RWPE2 (cell line): ENCODE results near the gene ATP2A1.
"Not testable (repeated sequence)": the region's sequence is repeated elsewhere in the genome, so short reads cannot be mapped to it uniquely, and the experiment has no call there.

Experiments
- ATAC-seq: fragments of 200-7000 bp; cut with Tn5 transposase; 3 replicates; pipeline ENCODE4 v1.9.1; 2021; ENCODE audit warnings: low read depth
- DNase-seq: peaks from one replicate; pipeline ENCODE4 v3.0.0-alpha.2; 2020; ENCODE audit warnings: low spot score
- H3K27ac ChIP-seq: fragments of 450-650 bp; 2 replicates; pipeline ENCODE4 v1.5.1; 2017; ENCODE audit warnings: mild to moderate bottlenecking; ENCODE audit not compliant: poor library complexity, severe bottlenecking
- H3K27me3 ChIP-seq: fragments of 250-450 bp; sonication (Bioruptor Pico); 2 replicates; pipeline ENCODE4 v1.5.1; 2021; ENCODE audit warnings: mild to moderate bottlenecking, moderate library complexity; ENCODE audit not compliant: insufficient read depth, poor library complexity, severe bottlenecking
- H3K36me3 ChIP-seq: fragments of 250-450 bp; sonication (Bioruptor Pico); 2 replicates; pipeline ENCODE4 v1.5.1; 2020; ENCODE audit warnings: low read depth, mild to moderate bottlenecking, moderate library complexity
- H3K4me1 ChIP-seq: fragments of 250-450 bp; sonication (Bioruptor Pico); 2 replicates; pipeline ENCODE4 v1.5.1; 2021; ENCODE audit warnings: mild to moderate bottlenecking, moderate library complexity; ENCODE audit not compliant: insufficient read depth, poor library complexity, severe bottlenecking
- H3K4me3 ChIP-seq: fragments of 250-450 bp; sonication (Bioruptor Pico); 2 replicates; pipeline ENCODE4 v1.5.1; 2021; ENCODE audit warnings: mild to moderate bottlenecking, moderate library complexity; ENCODE audit not compliant: severe bottlenecking
- H3K9me3 ChIP-seq: fragments of 250-450 bp; sonication (Bioruptor Pico); 2 replicates; pipeline ENCODE4 v1.5.1; 2021; ENCODE audit warnings: mild to moderate bottlenecking, moderate library complexity; ENCODE audit not compliant: severe bottlenecking
- CTCF ChIP-seq: fragments of 450-650 bp; IDR thresholded peaks from one replicate; pipeline ENCODE4 v1.5.1; 2017; ENCODE audit warnings: mild to moderate bottlenecking, moderate library complexity; ENCODE audit not compliant: poor library complexity, severe bottlenecking

Gene ATP2A1

GRCh38 chr16:28935924-28936783 lies 57.9 kb downstream of the ATP2A1 start:
- H3K9me3 ChIP-seq, result no peaks in the 10 kb centered on the region
- no peak for TF ChIP-seq CTCF
- ATAC-seq (peak; percentile 95), DNase-seq (peak; percentile 79)
- peak overlapping the region; percentile 15 for H3K4me3 ChIP-seq
- H3K27ac ChIP-seq, result no peak overlapping the region
- H3K4me1 ChIP-seq, result no peaks in the 10 kb centered on the region
- no peaks in the 10 kb centered on the region for H3K27me3 ChIP-seq
- no peaks in the 10 kb centered on the region for H3K36me3 ChIP-seq

- no peaks in the 10 kb centered on the region for H3K4me1 ChIP-seq
- ATAC-seq, result no peak
- no peak overlapping the region for H3K27ac ChIP-seq
- no peak for TF ChIP-seq CTCF
- DNase-seq, result no peak
- no peaks in the 10 kb centered on the region for H3K36me3 ChIP-seq
- H3K4me3 ChIP-seq, result no peak overlapping the region
- H3K27me3 ChIP-seq, result no peaks in the 10 kb centered on the region
- H3K9me3 ChIP-seq, result no peaks in the 10 kb centered on the region
These were observed 58.5 kb downstream of the ATP2A1 start for GRCh38 chr16:28936784-28937155.

GRCh38 chr16:28937222-28937876 lies 59.1 kb downstream of the ATP2A1 start:
- no peaks in the 10 kb centered on the region for H3K36me3 ChIP-seq
- TF ChIP-seq CTCF, result no peak
- no peak overlapping the region for H3K4me3 ChIP-seq
- DNase-seq (no peak), ATAC-seq (no peak)
- H3K27me3 ChIP-seq, result no peaks in the 10 kb centered on the region
- no peak overlapping the region for H3K27ac ChIP-seq
- no peaks in the 10 kb centered on the region for H3K4me1 ChIP-seq
- H3K9me3 ChIP-seq, result no peaks in the 10 kb centered on the region

- DNase-seq, result no peak
- Histone ChIP-seq H3K27ac (no peak overlapping the region), H3K4me3 (no peak overlapping the region), H3K27me3 (no peaks in the 10 kb centered on the region), H3K36me3 (no peaks in the 10 kb centered on the region), H3K9me3 (no peaks in the 10 kb centered on the region), H3K4me1 (no peaks in the 10 kb centered on the region)
- TF ChIP-seq CTCF, result no peak
- ATAC-seq, result no peak
These were observed 60.4 kb downstream of the ATP2A1 start for GRCh38 chr16:28938721-28939120.

GRCh38 chr16:28939825-28940224 lies 61.5 kb downstream of the ATP2A1 start:
- not testable (repeated sequence) for H3K4me3 ChIP-seq, H3K36me3 ChIP-seq, H3K27ac ChIP-seq, H3K9me3 ChIP-seq, H3K4me1 ChIP-seq, DNase-seq, H3K27me3 ChIP-seq, ATAC-seq
